Motor neuron (in vitro differentiated cells): ENCODE measurements around the gene TM9SF4. TPM values are rescaled to one million over a fixed set of nuclear protein-coding genes. Genes with fewer than 3 reads are reported as not detected.
"Not testable (repeated sequence)": the region's sequence is repeated elsewhere in the genome, so short reads cannot be mapped to it uniquely, and the experiment has no call there.

Source experiments
- ATAC-seq, 8 experiments: fragments of 200-7000 bp; cut with Tn5 transposase; replicated peaks in 6 of 8; 2 replicates each; pipeline ENCODE4 v1.8.0; 2021; ENCODE audit warnings: mild to moderate bottlenecking in 8 of 8, moderate library complexity in 8 of 8
- H3K27ac ChIP-seq, 2 donors: fragments of 250-450 bp; sonication (Bioruptor Pico); 2 replicates each; pipeline ENCODE4 v1.9.0; 2021; ENCODE audit warnings: antibody characterized with exemption in 2 of 2, mild to moderate bottlenecking in 2 of 2, moderate library complexity in 1 of 2
- H3K4me1 ChIP-seq, 2 donors: fragments of 250-450 bp; sonication (Bioruptor Pico); replicated peaks in 1 of 2; 2 replicates each; pipeline ENCODE4 v1.6.1; 2021; ENCODE audit warnings: antibody characterized with exemption in 2 of 2, mild to moderate bottlenecking in 2 of 2, moderate library complexity in 1 of 2
- H3K4me3 ChIP-seq, 5 donors: fragments of 250-450 bp; sonication (Bioruptor Pico); 2 replicates each; pipeline ENCODE4 v1.9.0; 2021; ENCODE audit warnings: antibody characterized with exemption in 5 of 5, mild to moderate bottlenecking in 5 of 5, moderate library complexity in 4 of 5
- WGBS, 10 experiments: fragments of 450-650 bp; shearing (Covaris generic); methylation state at CpG; one replicate each; pipeline ENCODE4 v1.0.0; 2022; 5-methylcytosine and 5-hydroxymethylcytosine counted together
- in situ Hi-C, 9 experiments: fragments of 400-800 bp; cut with MboI; loops; one replicate each; pipeline ENCODE4 v1.15.0; 2021; ENCODE audit warnings: low sequenced_read_pairs in 9 of 9, low pct_unique_long_range_greater_than_20kb in 2 of 9; ENCODE audit not compliant: unreplicated experiment in 9 of 9
- total RNA-seq, 8 experiments: library from RNA; unstranded; fragments of 300-600 nt; gene quantifications; 2 replicates each; pipeline versions ENCODE4 v1.2.3 to v1.2.4, GENCODE V29; 2022

The TM9SF4 gene
- total RNA-seq, 8 experiments from 2014 or later = 23.9 to 68.4 (median 38.6) TPM

DNA sequence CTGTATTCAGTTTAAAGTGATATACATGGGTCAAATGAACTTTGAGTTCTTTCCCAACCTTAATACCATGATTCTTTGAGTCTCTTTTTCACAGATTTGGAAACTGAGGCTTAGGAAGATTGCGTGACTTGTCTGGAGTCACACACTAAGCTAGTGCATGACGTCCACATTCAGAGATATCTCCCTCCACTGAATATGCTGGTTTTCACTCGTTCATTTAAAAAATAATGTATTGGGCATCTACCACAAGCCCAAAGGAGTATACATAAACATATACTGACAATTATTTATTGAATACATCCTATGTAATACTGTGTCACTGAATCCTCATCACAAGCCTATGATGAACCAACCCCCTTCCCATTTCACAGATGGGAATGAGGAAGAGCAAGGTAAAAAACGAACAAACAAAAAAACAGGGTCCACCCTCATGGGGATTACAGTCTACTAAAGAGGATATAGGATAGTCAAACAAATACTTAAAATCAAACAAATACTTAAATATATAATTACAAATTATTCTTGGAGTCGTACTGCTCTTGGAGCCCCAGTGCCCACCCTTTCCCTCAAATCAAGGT lies 611 bp upstream of the TM9SF4 start:
- peaks cover 7% of the 10 kb centered on the region in 2 donors for H3K4me1 ChIP-seq
- in situ Hi-C loops = no loop called here
- 32 to 100% (median 84%) methylated on average over 1 to 4 of the region's 5 CpGs for WGBS, 10 experiments
- ATAC-seq = no peak
- peak overlapping the region in 4 of 5 donors; percentile 87 to 97 (median 94) for H3K4me3 ChIP-seq
- H3K27ac ChIP-seq = no peak overlapping the region

DNA sequence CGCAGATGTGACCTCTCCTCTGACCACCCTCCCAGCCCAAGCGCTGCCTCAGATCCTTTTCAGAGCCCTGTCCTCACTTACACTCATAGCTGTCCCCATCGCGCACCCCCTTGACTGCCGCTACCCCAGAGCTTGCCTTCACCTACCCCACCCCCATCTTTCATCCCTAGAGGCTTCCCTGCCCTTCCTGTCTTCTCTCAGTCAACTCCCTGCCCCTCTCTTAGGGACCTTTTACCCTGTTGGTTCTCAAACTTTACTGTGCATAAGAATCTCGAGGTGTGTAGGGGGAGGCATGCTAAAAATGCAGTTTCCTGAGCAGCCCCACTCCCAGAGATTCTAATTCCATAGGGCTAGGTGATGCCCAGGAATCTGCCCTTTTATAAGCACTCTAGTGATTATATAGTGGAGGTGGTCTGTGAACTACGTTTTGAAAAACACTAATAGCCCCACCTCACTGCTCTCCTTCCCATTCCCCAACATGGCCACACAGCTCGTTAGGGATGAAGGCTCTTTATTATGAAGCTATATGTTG lies 725 bp downstream of the TM9SF4 start:
- ATAC-seq = peak in 1 of 8 experiments; percentile 31
- 0% methylated on average over 1 to 2 of the region's 8 CpGs; no CpG with 5 or more reads in 5 of the 10 experiments for WGBS, 10 experiments
- in situ Hi-C loops = no loop called here
- H3K27ac ChIP-seq = peak overlapping the region; percentile 96 to 99
- H3K4me1 ChIP-seq = peaks cover 7% of the 10 kb centered on the region in 2 donors
- peak overlapping the region; percentile 84 to 97 (median 91) for H3K4me3 ChIP-seq

DNA sequence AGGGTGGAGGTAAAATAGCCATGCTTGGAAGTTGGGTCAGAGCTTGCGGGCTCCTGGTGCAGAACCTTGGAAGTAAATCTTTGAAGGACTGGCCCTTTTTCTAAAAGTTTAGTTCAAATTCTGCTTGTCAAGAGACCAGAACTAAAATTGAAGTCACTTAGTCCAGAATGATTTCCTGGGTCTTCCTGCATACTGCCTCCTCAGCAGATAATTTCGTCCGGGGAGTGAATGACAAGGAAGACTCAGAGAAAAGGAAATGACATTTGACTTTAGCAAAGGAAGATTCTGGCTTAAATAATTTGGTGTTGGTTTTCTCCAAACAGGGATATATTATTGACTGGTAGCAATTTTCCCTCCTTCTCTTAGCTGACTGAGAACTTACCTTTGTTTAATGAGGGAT lies 1.2 kb downstream of the TM9SF4 start:
- WGBS, 10 experiments = 60 to 96% (median 80%) methylated on average over 1 to 3 of the region's 3 CpGs; no CpG with 5 or more reads in 3 of the 10 experiments
- Histone ChIP-seq H3K4me3 (peak overlapping the region; percentile 84 to 97 (median 91)), H3K4me1 (peaks cover 7% of the 10 kb centered on the region in 2 donors), H3K27ac (no peak overlapping the region)
- in situ Hi-C loops = no loop called here
- ATAC-seq = no peak

DNA sequence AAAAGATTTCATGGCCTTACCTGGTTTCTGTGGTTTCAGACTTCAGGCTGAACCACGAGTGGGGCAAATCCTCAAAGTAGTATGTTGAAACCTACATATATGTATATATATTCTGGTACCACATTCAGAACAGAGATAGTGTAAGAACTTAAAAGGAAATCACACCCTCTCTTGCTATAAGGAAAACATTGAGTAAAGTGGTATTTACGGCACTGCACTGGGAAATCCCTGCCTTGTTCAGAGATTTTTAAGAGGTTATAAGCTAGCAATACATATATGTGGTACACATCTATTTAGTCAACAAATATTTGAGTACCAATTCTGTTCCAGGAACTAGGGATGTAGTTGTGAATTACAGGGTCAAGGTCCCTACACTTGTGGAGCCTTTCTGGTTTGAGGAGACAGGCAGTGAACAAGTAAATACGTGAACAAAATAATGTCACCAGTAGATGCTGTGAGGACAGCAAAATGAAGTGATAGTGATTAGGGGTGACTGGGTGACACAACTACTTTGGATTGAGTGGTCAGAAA lies 1.7 kb downstream of the TM9SF4 start:
- Histone ChIP-seq H3K4me3 (peak overlapping the region in 2 of 5 donors; percentile 97), H3K4me1 (peaks cover 7% of the 10 kb centered on the region in 2 donors), H3K27ac (no peak overlapping the region)
- in situ Hi-C loops = no loop called here
- no peak for ATAC-seq
- 59 to 100% (median 93%) methylated on average over 1 to 3 of the region's 3 CpGs for WGBS, 10 experiments

DNA sequence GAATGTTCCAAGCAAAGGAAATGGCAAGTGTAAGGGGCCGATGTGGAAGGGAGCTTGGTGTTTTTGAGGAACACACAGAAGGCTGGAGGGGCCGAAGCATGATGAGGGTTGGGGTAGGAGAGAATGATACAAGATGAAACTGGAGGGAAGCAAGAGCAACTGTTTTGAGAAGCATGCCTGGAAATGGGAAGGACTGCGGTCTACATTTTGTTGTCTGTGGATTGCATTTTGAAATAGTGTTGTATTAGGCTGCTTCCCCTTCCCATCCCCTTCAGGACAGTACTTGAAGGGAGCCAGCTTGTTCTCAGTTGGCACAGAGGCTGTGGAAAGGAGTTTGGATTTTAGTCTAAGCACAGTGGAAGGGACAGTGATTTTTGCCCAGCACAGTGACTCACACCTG lies 2.2 kb downstream of the TM9SF4 start:
- in situ Hi-C loops = no loop called here
- H3K4me1 ChIP-seq = peaks cover 7% of the 10 kb centered on the region in 2 donors
- H3K4me3 ChIP-seq = no peak overlapping the region

DNA sequence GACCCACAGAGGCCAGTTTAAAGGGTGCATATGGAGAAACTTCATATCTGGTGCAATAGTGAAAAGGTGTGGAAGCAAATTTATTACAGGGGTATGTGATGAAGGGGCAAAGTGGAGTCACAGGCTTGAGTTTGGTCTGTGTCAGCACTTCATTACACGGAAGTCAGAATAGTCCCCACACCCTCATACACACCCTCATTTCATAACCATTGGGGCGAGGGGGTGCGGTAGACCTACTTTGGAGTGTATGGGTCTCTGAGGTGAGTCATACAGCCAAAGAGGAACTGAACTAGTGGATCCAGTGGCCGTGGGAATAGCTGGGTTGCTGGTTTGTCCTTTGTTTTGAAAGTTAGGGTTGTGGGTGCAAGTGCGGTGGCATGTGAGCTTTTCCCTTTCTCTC lies 3.3 kb downstream of the TM9SF4 start:
- Histone ChIP-seq H3K4me3 (no peak overlapping the region), H3K4me1 (peaks cover 7% of the 10 kb centered on the region in 2 donors), H3K27ac (no peak overlapping the region)
- 50 to 100% (median 89%) methylated on average over 1 to 5 of the region's 5 CpGs; no CpG with 5 or more reads in 4 of the 10 experiments for WGBS, 10 experiments
- in situ Hi-C loops = no loop called here
- ATAC-seq = peak in 2 of 8 experiments; percentile 26 to 49

More for the DNA sequence above, 2.2 kb downstream of the TM9SF4 start:
- no peak overlapping the region for H3K27ac ChIP-seq
- ATAC-seq = no peak
- WGBS, 10 experiments = 92 to 100% (median 100%) methylated on average over 1 to 3 of the region's 3 CpGs; no CpG with 5 or more reads in 2 of the 10 experiments

DNA sequence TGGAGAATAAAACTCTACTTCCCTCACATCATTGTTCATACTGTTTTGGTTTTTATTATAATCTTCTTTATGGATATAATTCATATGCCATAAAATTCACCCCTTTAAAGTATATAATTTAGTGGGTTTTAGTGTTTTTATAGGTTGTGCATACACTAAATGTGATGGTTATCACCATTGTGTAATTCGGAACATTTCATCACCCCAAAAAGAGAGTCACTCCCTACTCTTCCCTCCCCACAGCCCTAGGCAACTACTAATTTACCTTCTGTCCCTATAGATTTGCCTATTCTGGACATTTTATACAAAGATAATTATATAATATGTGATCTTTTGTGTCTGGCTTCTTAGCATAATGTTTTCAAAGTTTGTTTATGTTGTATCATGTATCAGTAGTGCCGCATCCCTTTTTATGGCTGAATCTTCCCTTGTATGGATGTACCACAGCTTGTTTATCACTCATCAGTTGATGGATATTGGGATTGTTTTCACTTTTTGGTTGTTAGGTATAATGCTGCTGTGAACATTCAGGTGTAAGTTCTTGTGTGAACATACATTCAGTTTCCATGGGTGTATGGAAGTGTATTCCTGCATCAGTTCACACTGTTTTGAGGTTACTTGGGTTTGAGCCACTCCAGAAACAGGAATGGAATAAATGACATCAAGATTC lies 4.2 kb downstream of the TM9SF4 start:
- ATAC-seq = no peak
- in situ Hi-C loops = no loop called here
- Histone ChIP-seq H3K27ac (no peak overlapping the region), H3K4me3 (no peak overlapping the region), H3K4me1 (peaks cover 7% of the 10 kb centered on the region in 2 donors)
- 60 to 100% (median 91%) methylated on average over 1 to 2 of the region's 2 CpGs for WGBS, 10 experiments

DNA sequence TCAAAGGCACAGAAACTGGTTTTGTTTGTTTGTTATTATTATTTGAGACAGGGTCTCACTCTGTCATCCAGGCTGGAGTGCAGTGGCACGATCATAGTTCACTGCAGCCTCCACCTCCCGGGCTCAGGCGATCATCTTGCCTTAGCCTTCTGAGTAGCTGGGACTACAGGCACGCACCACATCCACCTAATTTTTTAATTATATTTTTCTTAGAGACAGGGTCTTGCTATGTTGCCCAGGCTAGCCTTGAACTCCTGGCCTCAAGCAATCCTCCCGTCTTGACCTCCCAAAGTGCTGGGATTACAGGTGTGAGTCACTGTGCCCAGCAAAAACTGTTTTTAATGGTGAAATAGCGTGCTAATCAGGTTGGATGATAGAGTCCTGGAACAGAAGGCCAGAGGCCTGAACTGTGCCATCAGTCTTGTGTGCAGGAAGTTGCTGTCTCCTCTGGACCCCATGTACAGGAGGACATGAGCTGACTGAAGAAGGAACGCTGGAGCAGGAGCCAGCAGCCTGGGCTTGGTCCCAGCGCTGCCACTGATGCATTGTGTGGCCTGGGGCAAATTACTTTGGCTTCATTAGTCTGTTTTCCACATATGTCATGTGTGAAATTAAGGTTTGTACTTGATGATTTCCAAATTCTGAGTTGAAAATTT lies 4.9 kb downstream of the TM9SF4 start:
- no peak overlapping the region for H3K27ac ChIP-seq
- in situ Hi-C loops = no loop called here

DNA sequence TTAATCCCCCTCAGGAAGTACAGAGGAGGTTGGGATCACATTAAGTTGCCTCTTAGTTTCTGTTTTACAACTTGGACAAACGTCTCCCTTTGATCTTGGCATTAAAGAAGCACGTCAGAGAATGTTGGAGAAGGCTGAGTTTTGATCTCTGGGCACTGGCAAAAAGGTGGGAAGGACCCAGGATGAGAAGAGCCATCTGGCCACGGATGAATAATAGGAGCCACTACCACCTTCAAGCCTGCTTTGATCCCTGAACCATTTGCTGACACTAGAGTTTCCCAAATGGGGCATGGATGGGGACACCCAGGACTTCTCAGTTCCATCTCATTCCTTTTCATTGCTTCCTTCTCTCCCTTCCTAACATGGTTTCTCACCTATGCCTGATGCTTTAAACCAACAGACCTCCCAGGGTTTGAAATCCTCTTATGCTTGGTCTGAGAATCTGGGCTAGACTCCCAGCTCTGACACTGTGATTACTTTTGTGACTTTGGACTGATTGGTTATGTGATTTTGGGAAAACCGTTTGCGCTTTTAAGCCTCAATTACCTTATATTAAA lies 5.8 kb downstream of the TM9SF4 start:
- peaks cover 7% of the 10 kb centered on the region in 2 donors for H3K4me1 ChIP-seq
- in situ Hi-C loops = no loop called here
- H3K4me3 ChIP-seq = no peak overlapping the region
- WGBS, 10 experiments = 25 to 87% (median 75%) methylated on average over 2 to 5 of the region's 5 CpGs
- no peak for ATAC-seq
- H3K27ac ChIP-seq = no peak overlapping the region

More for the DNA sequence above, 4.9 kb downstream of the TM9SF4 start:
- no peak overlapping the region for H3K4me3 ChIP-seq
- H3K4me1 ChIP-seq = peaks cover 7% of the 10 kb centered on the region in 2 donors
- no peak for ATAC-seq
- WGBS, 10 experiments = 77 to 100% (median 99%) methylated on average over 1 to 7 of the region's 8 CpGs; no CpG with 5 or more reads in 2 of the 10 experiments

DNA sequence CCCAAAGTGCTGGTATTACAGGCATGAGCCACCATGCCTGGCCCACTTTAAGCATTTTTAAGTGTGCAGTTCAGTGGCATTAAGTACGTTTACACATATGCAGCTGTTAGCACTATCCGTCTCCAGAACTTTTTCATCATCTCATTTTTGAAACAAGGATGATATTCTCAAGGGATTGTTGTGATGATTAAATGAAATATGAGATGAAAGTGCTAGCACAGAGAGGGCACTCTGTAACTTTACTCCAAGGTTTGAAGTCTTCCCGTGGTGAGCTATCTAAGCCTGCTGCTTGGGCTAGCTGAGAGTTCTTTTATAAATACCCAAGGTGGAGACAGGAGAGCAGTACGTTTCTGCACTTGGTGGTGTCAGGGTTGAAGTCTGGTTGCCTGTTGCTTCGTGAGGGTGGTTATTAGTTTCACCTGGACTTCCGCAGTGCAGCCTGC lies 6.6 kb downstream of the TM9SF4 start:
- Histone ChIP-seq H3K4me3 (no peak overlapping the region), H3K4me1 (peaks cover 0 to under 1% of the 10 kb centered on the region in 2 donors), H3K27ac (no peak overlapping the region)
- in situ Hi-C loops = no loop called here
- 46 to 100% (median 73%) methylated on average over 1 to 5 of the region's 6 CpGs for WGBS, 10 experiments
- no peak for ATAC-seq

DNA sequence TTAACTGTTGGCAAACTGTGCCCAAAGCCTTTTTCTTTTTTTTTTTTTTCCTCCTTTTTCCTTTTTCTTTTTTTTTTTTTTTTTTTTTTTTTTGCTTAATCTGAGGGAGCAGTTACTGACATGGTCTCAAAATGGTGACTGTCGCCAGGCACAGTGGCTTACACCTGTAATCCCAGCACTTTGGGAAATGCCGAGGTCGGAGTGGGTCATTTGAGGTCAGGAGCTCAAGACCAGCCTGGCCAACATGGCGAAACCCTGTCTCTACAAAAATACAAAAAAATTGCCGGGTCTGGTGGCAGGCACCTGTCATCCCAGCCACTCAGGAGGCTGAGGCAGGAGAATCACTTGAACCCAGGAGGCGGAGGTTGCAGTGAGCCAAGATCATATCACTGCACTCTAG lies 7.3 kb downstream of the TM9SF4 start:
- H3K4me3 ChIP-seq, H3K4me1 ChIP-seq, H3K27ac ChIP-seq, in situ Hi-C loops, ATAC-seq: not testable (repeated sequence)
- 83 to 100% (median 92%) methylated on average over 1 to 6 of the region's 6 CpGs for WGBS, 10 experiments

DNA sequence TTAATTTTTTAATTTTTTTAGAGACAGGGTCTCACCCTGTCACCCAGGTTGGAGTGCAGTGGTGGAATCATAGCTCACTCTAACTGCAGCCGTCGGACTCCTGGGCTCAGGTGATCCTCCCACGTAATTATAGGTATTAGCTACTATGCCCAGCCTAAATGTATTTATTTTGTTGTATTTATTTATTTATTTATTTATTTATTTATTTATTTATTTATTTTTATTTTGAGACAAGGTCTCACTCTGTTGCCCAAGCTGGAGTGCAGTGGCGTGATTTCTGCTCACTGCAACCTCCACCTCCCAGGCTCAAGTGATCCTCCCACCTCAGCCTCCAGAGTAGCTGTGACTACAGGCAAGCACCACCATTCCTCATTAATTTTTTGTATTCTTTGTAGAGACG lies 8.9 kb downstream of the TM9SF4 start:
- H3K4me1 ChIP-seq, in situ Hi-C loops, H3K27ac ChIP-seq, ATAC-seq, H3K4me3 ChIP-seq: not testable (repeated sequence)
- 74 to 100% (median 93%) methylated on average over 1 to 5 of the region's 5 CpGs for WGBS, 10 experiments

DNA sequence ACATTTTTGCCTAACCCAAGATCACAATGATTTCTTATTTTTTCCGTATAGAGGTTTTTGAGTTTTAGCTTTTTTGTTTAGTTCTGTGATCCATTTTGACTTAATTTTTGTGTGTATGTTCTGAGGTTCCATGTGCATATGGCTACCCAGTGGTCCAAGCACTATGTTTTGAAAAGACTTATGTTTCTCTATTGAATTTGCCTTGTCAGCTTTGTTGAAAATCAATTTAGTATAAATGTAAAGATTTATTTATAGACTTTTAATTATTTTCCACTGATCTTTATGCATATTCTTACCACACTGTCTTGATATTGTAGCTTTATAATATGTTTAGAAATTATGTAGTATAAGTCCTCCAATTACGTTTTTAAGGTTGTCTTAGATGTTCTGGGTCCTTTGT lies 10.2 kb downstream of the TM9SF4 start:
- in situ Hi-C loops = no loop called here
- Histone ChIP-seq H3K4me3 (no peak overlapping the region), H3K4me1 (no peaks in the 10 kb centered on the region), H3K27ac (no peak overlapping the region)
- ATAC-seq = no peak
- 75 to 100% (median 96%) methylated on average over 1 to 2 of the region's 2 CpGs for WGBS, 10 experiments
